Hepatic stellate cell (primary cell): ENCODE measurements around the gene TACC3.

ENCODE experiments used
- DNase-seq: peaks from one replicate; pipeline ENCODE4 v3.0.0; 2011; ENCODE audit warnings: low spot score

The TACC3 gene

GRCh38 chr4:1746919-1747602 lies 25.7 kb downstream of the TACC3 start:
- DNase-seq: no peak

- no peak for DNase-seq
These were observed 26.3 kb downstream of the TACC3 start for GRCh38 chr4:1747603-1747967.

GRCh38 chr4:1748465-1748995 lies 27.2 kb downstream of the TACC3 start:
- DNase-seq: peak; percentile 90

- DNase-seq: no peak
These were observed 28.0 kb downstream of the TACC3 start for GRCh38 chr4:1749370-1749769.

GRCh38 chr4:1749826-1750225 lies 28.5 kb downstream of the TACC3 start:
- DNase-seq: no peak

- no peak for DNase-seq
These were observed 29.2 kb downstream of the TACC3 start for GRCh38 chr4:1750381-1751154.

GRCh38 chr4:1751155-1751918 lies 30.0 kb downstream of the TACC3 start:
- no peak for DNase-seq

GRCh38 chr4:1751919-1752283 lies 30.6 kb downstream of the TACC3 start:
- no peak for DNase-seq

- DNase-seq: no peak
These were observed 31.1 kb downstream of the TACC3 start for GRCh38 chr4:1752284-1753041.

- DNase-seq: no peak
These were observed 32.0 kb downstream of the TACC3 start for GRCh38 chr4:1753294-1753696.

GRCh38 chr4:1753697-1754311 lies 32.5 kb downstream of the TACC3 start:
- DNase-seq: no peak

GRCh38 chr4:1754336-1754735 lies 33.0 kb downstream of the TACC3 start:
- no peak for DNase-seq

GRCh38 chr4:1755297-1755696 lies 34.0 kb downstream of the TACC3 start:
- DNase-seq: no peak

GRCh38 chr4:1756079-1756478 lies 34.8 kb downstream of the TACC3 start:
- no peak for DNase-seq

- DNase-seq: no peak
These were observed 35.8 kb downstream of the TACC3 start for GRCh38 chr4:1756893-1757779.

- DNase-seq: no peak
These were observed 36.5 kb downstream of the TACC3 start for GRCh38 chr4:1757836-1758235.

- DNase-seq: no peak
These were observed 37.2 kb downstream of the TACC3 start for GRCh38 chr4:1758306-1759121.

GRCh38 chr4:1759170-1759817 lies 38.0 kb downstream of the TACC3 start:
- no peak for DNase-seq

- DNase-seq: no peak
These were observed 38.5 kb downstream of the TACC3 start for GRCh38 chr4:1759818-1760223.
